Measurements from ENCODE around the gene GLA. TPM values are rescaled to one million over a fixed set of nuclear protein-coding genes. Genes with fewer than 3 reads are reported as not detected.

Gene GLA
- total and polyA plus RNA-seq, 2 donors (not counting 3 experiments of a cell fraction or from before 2014, with no cell fraction given) = 33.0 to 36.8 TPM

- peak overlapping the region; percentile 89 for H3K9ac ChIP-seq (replicated peaks; ENCODE audit: extremely low read depth, insufficient read depth, low read length)
- no TSS peak for BruUV-seq (replicated peaks)
These were observed 58.5 kb downstream of the GLA start for GRCh38 chrX:101349193-101349562.

More at GRCh38 chrX:101349193-101349562, 58.5 kb downstream of the GLA start:
- H3K27me3 ChIP-seq (ENCODE audit: control insufficient read depth in 2 of 2, insufficient read depth in 2 of 2, low read length in 2 of 2) = no peaks in the 10 kb centered on the region
- intact Hi-C loops (cut with micrococcal nuclease) = loop anchor here (2.0 to 5.0 kb wide), 2 partner anchors 42 to 527 kb away; partner anchors contain the start of genes CSTF2 and RPL36A
- no peak for FAIRE-seq
- no peak for TF ChIP-seq GATA2 (IDR thresholded peaks at IDR 0.05; ENCODE audit: insufficient read depth, insufficient read length, low read depth, low read length)
- TF ChIP-seq EZH2 (IDR thresholded peaks at IDR 0.05; ENCODE audit: borderline replicate concordance, low read depth, low read length, severe bottlenecking) = no peak
- TF ChIP-seq MAX (IDR thresholded peaks at IDR 0.05; ENCODE audit: insufficient read depth, insufficient read length) = no peak
- TF ChIP-seq POLR2A (IDR thresholded peaks at IDR 0.05; ENCODE audit: low read depth, low read length) = no peak
- TF ChIP-seq CTCF (IDR thresholded peaks at IDR 0.05; ENCODE audit: extremely low read depth in 1 of 2, insufficient read depth in 1 of 2, low read depth in 1 of 2, low read length in 2 of 2) = no peak
- TF ChIP-seq MYC (IDR thresholded peaks at IDR 0.05; ENCODE audit: low read depth, low read length) = no peak
- TF ChIP-seq JUN (IDR thresholded peaks at IDR 0.05; ENCODE audit: borderline replicate concordance, insufficient read depth, insufficient read length, low read depth) = no peak
- TF ChIP-seq FOS (IDR thresholded peaks at IDR 0.05; ENCODE audit: borderline replicate concordance, insufficient read depth, low read length) = no peak
- no peak for TF ChIP-seq POLR2AphosphoS5 (IDR thresholded peaks at IDR 0.05; ENCODE audit: insufficient read depth, low read depth, low read length)
- no peaks in the 10 kb centered on the region for H3K36me3 ChIP-seq (ENCODE audit: control insufficient read depth in 2 of 2, extremely low read depth in 1 of 2, insufficient read depth in 2 of 2, low read length in 2 of 2)
- no peak for DNase-seq (ENCODE audit: low read depth, low spot score)
- peak overlapping the region; percentile 84 for H3K27ac ChIP-seq (ENCODE audit: insufficient read depth, low read depth, low read length)
- no peaks in the 10 kb centered on the region for H3K9me1 ChIP-seq (replicated peaks; ENCODE audit: control insufficient read depth, extremely low read depth, insufficient read depth, low read length)
- ChIA-PET POLR2A (interaction anchor here (1.8 kb wide), 1 partner anchor 41 kb away, joined by 14 read pairs; the partner anchor contains the start of gene RPL36A), CTCF (interaction anchor here (1.5 kb wide), 1 partner anchor 41 kb away, joined by 6 read pairs; the partner anchor contains the start of gene RPL36A)
- dilution Hi-C loops (cut with MboI; ENCODE audit: extremely low pct_ligation_motif_present, low sequenced_read_pairs) = no loop called here
- peak overlapping the region in 2 of 3 experiments; percentile 85 to 87 for H3K4me3 ChIP-seq (replicated peaks in 1 of 3; ENCODE audit: insufficient read depth in 1 of 3, low read depth in 1 of 3, low read length in 3 of 3)
- H4K20me1 ChIP-seq (replicated peaks; ENCODE audit: control insufficient read depth, extremely low read depth, insufficient read depth, low read length) = no peaks in the 10 kb centered on the region
- peak overlapping the region; percentile 85 for H3K4me2 ChIP-seq (ENCODE audit: insufficient read depth, low read length)
- H3K9me3 ChIP-seq (replicated peaks; ENCODE audit: control insufficient read depth, insufficient read depth, low read length) = no peaks in the 10 kb centered on the region
- no peaks in the 10 kb centered on the region for H3K4me1 ChIP-seq (ENCODE audit: control insufficient read depth, extremely low read depth, insufficient read depth, low read length)
- peak overlapping the region; percentile 77 for H2AFZ ChIP-seq (ENCODE audit: low read depth, low read length)
- peaks cover 31% of the 10 kb centered on the region for H3K79me2 ChIP-seq (ENCODE audit: control insufficient read depth, insufficient read depth, low read length)
